HepG2 (cell line): ENCODE results near the gene ARL5A. TPM values are rescaled to one million over a fixed set of nuclear protein-coding genes. Genes with fewer than 3 reads are reported as not detected.

Experiments used
- CEBPG ChIP-seq: IDR thresholded peaks from 2 replicates; pipeline ENCODE4 v1.6.1; 2016
- GATAD2A ChIP-seq: IDR thresholded peaks from 2 replicates; pipeline ENCODE4 v1.6.1; 2016
- HDAC1 ChIP-seq: sonication (generic); formaldehyde crosslinking; IDR thresholded peaks from 2 replicates; pipeline ENCODE4 v1.5.1; 2020; ENCODE audit warnings: mild to moderate bottlenecking, missing genetic modification reagents
- HOXA3 ChIP-seq: sonication (generic); formaldehyde crosslinking; IDR thresholded peaks from 2 replicates; pipeline ENCODE4 v1.5.0; 2020; ENCODE audit warnings: missing genetic modification reagents
- MAF1 ChIP-seq: sonication (generic); formaldehyde crosslinking; IDR thresholded peaks from 2 replicates; pipeline ENCODE4 v1.5.0; 2020; ENCODE audit warnings: missing genetic modification reagents, borderline replicate concordance
- MAZ ChIP-seq, 2 experiments: sonication (generic) in 1 of 2; formaldehyde crosslinking in 1 of 2; IDR thresholded peaks; 2 replicates each; pipeline versions ENCODE4 v1.5.0 to v1.6.1; 2012 to 2020; ENCODE audit warnings: low read depth in 2 of 2, mild to moderate bottlenecking in 2 of 2, borderline replicate concordance in 1 of 2, improper control_type of control experiment in 1 of 2, low read length in 1 of 2, missing genetic modification reagents in 1 of 2, moderate library complexity in 1 of 2
- NBN ChIP-seq: fragments of 450-650 bp; conservative IDR thresholded peaks from 2 replicates; pipeline ENCODE4 v1.6.1; 2017
- PAWR ChIP-seq: sonication (generic); formaldehyde crosslinking; IDR thresholded peaks from 2 replicates; pipeline ENCODE4 v1.4.0; 2020; ENCODE audit warnings: missing genetic modification reagents, mild to moderate bottlenecking, borderline replicate concordance
- RARG ChIP-seq: sonication (generic); formaldehyde crosslinking; IDR thresholded peaks from 2 replicates; pipeline ENCODE4 v1.4.0; 2020; ENCODE audit warnings: low read depth, mild to moderate bottlenecking, missing genetic modification reagents
- SRF ChIP-seq: IDR thresholded peaks from 2 replicates; pipeline ENCODE4 v1.6.1; 2011; ENCODE audit warnings: mild to moderate bottlenecking, low read depth, low read length, moderate library complexity
- TCF12 ChIP-seq, 2 experiments: fragments of 450-650 bp in 1 of 2; sonication (generic) in 1 of 2; formaldehyde crosslinking in 1 of 2; IDR thresholded peaks; 2 replicates each; pipeline versions ENCODE4 v1.6.1 to v1.8.0; 2017 to 2022; ENCODE audit warnings: antibody characterized with exemption in 1 of 2, mild to moderate bottlenecking in 1 of 2, missing genetic modification reagents in 1 of 2, moderate library complexity in 1 of 2
- ZBTB21 ChIP-seq: sonication (generic); formaldehyde crosslinking; IDR thresholded peaks from 2 replicates; pipeline ENCODE4 v1.4.0; 2020; ENCODE audit warnings: missing genetic modification reagents
- ZFY ChIP-seq: sonication (generic); formaldehyde crosslinking; IDR thresholded peaks from 2 replicates; pipeline ENCODE4 v1.4.0; 2020; ENCODE audit warnings: missing genetic modification reagents
- ZNF160 ChIP-seq: sonication (generic); formaldehyde crosslinking; IDR thresholded peaks from 2 replicates; pipeline ENCODE4 v1.8.0; 2022; ENCODE audit warnings: mild to moderate bottlenecking, inconsistent platforms, missing genetic modification reagents
- ZNF20 ChIP-seq: sonication (generic); formaldehyde crosslinking; IDR thresholded peaks from 2 replicates; pipeline ENCODE4 v1.4.0; 2020; ENCODE audit warnings: mild to moderate bottlenecking, moderate library complexity, missing genetic modification reagents
- ZNF234 ChIP-seq: sonication (generic); formaldehyde crosslinking; conservative IDR thresholded peaks from 2 replicates; pipeline ENCODE4 v1.5.1; 2020; ENCODE audit warnings: mild to moderate bottlenecking, missing genetic modification reagents
- ZNF335 ChIP-seq: sonication (generic); formaldehyde crosslinking; IDR thresholded peaks from 2 replicates; pipeline ENCODE4 v1.4.0; 2020; ENCODE audit warnings: missing genetic modification reagents
- ZNF350 ChIP-seq: sonication (generic); formaldehyde crosslinking; IDR thresholded peaks from 2 replicates; pipeline ENCODE4 v1.4.0; 2020; ENCODE audit warnings: mild to moderate bottlenecking, low read depth, missing genetic modification reagents, borderline replicate concordance
- ZNF598 ChIP-seq: sonication (generic); formaldehyde crosslinking; IDR thresholded peaks from 2 replicates; pipeline ENCODE4 v1.5.1; 2020; ENCODE audit warnings: mild to moderate bottlenecking, missing genetic modification reagents, borderline replicate concordance
- ZNF7 ChIP-seq: IDR thresholded peaks from 2 replicates; pipeline ENCODE4 v1.6.1; 2016; ENCODE audit warnings: missing biosample characterization, missing genetic modification reagents
- ZNF768 ChIP-seq: sonication (generic); formaldehyde crosslinking; IDR thresholded peaks from 2 replicates; pipeline ENCODE4 v1.4.0; 2020; ENCODE audit warnings: missing genetic modification reagents
- ZNF775 ChIP-seq: sonication (generic); formaldehyde crosslinking; IDR thresholded peaks from 2 replicates; pipeline ENCODE4 v1.4.0; 2020; ENCODE audit warnings: missing genetic modification reagents, mild to moderate bottlenecking, moderate library complexity, borderline replicate concordance
- ZNF878 ChIP-seq: sonication (generic); formaldehyde crosslinking; IDR thresholded peaks from 2 replicates; pipeline ENCODE4 v1.8.1; 2023; ENCODE audit warnings: mild to moderate bottlenecking, missing genetic modification reagents, moderate library complexity
- polyA plus RNA-seq, 8 experiments: library from polyadenylated mRNA; depleted of rRNA in 3 of 8; stranded (reverse) in 7 of 8; unstranded in 1 of 8; fragments of >200 nt; fragmentation: Illumina TruSeq in 4 of 8; extraction: Trizol in 4 of 8; gene quantifications; 2 replicates each; pipeline versions ENCODE4 v1.2.1 to v1.2.3, GENCODE V29; 2011 to 2016; ENCODE audit warnings: low read depth in 4 of 8, missing spikeins in 1 of 8, mixed read lengths in 1 of 8; ENCODE audit not compliant: insufficient read depth in 1 of 8
- total RNA-seq, 5 experiments: library from RNA; depleted of rRNA; stranded (reverse); fragments of >200 nt; fragmentation: Illumina TruSeq; extraction: Trizol; gene quantifications; 2 replicates each; pipeline ENCODE4 v1.2.3, GENCODE V29; 2016; ENCODE audit warnings: low read depth in 1 of 5
- TF ChIP-seq, protein P1 (sequence below): sonication (generic); formaldehyde crosslinking; IDR thresholded peaks from 2 replicates; pipeline ENCODE4 v1.4.0; 2020; ENCODE audit warnings: missing genetic modification reagents, mild to moderate bottlenecking, borderline replicate concordance
- TF ChIP-seq, protein P2 (sequence below): sonication (generic); formaldehyde crosslinking; IDR thresholded peaks from 2 replicates; pipeline ENCODE4 v1.5.0; 2020; ENCODE audit warnings: missing genetic modification reagents
- TF ChIP-seq, protein P3 (sequence below): IDR thresholded peaks from 2 replicates; pipeline ENCODE4 v1.6.1; 2012; ENCODE audit warnings: low read depth, low read length, improper control_type of control experiment

Gene ARL5A
- total and polyA plus RNA-seq, 2 of the 13 experiments (the other 11 are each of a cell fraction or from before 2014, with no cell fraction given): 47.5 to 149 TPM

DNA sequence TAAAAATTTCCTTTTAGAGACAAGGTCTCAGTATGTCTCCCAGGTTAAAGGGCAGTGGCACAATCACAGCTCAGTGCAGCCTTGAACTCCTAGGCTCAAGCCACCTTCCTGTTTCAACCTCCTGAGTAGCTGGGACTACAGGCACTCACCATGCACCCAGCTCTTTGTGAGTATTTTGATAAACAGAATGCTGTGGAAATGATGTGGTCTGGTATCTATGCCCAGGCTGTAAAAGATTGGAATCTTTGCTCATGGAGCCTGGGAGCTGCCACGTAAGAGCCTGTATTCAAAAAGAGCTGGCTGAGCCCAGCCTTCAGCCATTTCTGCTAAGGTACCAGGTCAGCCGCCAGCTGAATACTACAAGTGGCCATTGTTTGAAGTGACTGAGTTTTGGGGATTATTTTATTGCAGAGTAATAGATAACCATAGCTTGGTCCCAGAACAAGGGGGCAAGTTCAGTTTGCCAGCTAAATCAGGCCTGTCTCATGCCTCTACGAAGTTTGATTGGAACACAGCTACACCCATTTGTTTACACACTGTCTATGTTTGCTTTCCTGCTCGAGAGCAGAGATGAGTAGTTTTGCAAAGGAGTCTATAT, 21.3 kb upstream of the ARL5A start (continued):
- TF ChIP-seq ZNF234 (CRISPR knock-in tag): no peak
- TF ChIP-seq SRF: no peak
- TF ChIP-seq ZNF335 (CRISPR knock-in tag): no peak
- TF ChIP-seq ZNF878 (CRISPR knock-in tag): no peak
- TF ChIP-seq, protein P1, sequence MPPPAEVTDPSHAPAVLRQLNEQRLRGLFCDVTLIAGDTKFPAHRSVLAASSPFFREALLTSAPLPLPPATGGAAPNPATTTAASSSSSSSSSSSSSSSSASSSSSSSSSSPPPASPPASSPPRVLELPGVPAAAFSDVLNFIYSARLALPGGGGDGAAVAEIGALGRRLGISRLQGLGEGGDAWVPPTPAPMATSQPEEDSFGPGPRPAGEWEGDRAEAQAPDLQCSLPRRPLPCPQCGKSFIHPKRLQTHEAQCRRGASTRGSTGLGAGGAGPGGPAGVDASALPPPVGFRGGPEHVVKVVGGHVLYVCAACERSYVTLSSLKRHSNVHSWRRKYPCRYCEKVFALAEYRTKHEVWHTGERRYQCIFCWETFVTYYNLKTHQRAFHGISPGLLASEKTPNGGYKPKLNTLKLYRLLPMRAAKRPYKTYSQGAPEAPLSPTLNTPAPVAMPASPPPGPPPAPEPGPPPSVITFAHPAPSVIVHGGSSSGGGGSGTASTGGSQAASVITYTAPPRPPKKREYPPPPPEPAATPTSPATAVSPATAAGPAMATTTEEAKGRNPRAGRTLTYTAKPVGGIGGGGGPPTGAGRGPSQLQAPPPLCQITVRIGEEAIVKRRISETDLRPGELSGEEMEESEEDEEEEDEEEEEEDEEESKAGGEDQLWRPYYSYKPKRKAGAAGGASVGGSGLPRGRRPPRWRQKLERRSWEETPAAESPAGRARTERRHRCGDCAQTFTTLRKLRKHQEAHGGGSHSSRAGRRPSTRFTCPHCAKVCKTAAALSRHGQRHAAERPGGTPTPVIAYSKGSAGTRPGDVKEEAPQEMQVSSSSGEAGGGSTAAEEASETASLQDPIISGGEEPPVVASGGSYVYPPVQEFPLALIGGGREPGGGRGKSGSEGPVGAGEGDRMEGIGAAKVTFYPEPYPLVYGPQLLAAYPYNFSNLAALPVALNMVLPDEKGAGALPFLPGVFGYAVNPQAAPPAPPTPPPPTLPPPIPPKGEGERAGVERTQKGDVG (CRISPR knock-in tag): no peak
- 0 out of 2 replicates have a peak, but pooled peaks have one; percentile 4 for TF ChIP-seq HOXA3 (CRISPR knock-in tag)
- TF ChIP-seq ZNF20 (CRISPR knock-in tag): no peak
- TF ChIP-seq CEBPG (CRISPR knock-in tag): 0 out of 2 replicates have a peak, but pooled peaks have one; percentile 6
- TF ChIP-seq ZNF160 (CRISPR knock-in tag): no peak
- TF ChIP-seq NBN: no peak
- TF ChIP-seq ZFY: peak; percentile 47; the same call in 1 of the 2 replicates
- TF ChIP-seq MAZ (IDR thresholded peaks at IDR 0.05; ENCODE audit: borderline replicate concordance, low read depth, low read length): no peak
- TF ChIP-seq MAZ (CRISPR knock-in tag; IDR thresholded peaks at IDR 0.05; ENCODE audit: low read depth): no peak
- TF ChIP-seq GATAD2A (CRISPR knock-in tag): peak; percentile 34; the same call in 1 of the 2 replicates
- TF ChIP-seq ZNF350 (CRISPR knock-in tag): peak; percentile 32; the same call in 1 of the 2 replicates
- no peak for TF ChIP-seq ZBTB21 (CRISPR knock-in tag)
- no peak for TF ChIP-seq TCF12 (IDR thresholded peaks at IDR 0.05)
- no peak for TF ChIP-seq TCF12 (CRISPR knock-in tag; IDR thresholded peaks at IDR 0.05)
- no peak for TF ChIP-seq ZNF598 (CRISPR knock-in tag)
- 0 out of 2 replicates have a peak, but pooled peaks have one; percentile 66 for TF ChIP-seq PAWR
- no peak for TF ChIP-seq ZNF7 (CRISPR knock-in tag)
- TF ChIP-seq MAF1: no peak
- no peak for TF ChIP-seq RARG (CRISPR knock-in tag)
- no peak for TF ChIP-seq ZNF775 (CRISPR knock-in tag)
- TF ChIP-seq, protein P2, sequence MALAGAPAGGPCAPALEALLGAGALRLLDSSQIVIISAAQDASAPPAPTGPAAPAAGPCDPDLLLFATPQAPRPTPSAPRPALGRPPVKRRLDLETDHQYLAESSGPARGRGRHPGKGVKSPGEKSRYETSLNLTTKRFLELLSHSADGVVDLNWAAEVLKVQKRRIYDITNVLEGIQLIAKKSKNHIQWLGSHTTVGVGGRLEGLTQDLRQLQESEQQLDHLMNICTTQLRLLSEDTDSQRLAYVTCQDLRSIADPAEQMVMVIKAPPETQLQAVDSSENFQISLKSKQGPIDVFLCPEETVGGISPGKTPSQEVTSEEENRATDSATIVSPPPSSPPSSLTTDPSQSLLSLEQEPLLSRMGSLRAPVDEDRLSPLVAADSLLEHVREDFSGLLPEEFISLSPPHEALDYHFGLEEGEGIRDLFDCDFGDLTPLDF (CRISPR knock-in tag): no peak
- no peak for TF ChIP-seq ZNF768 (CRISPR knock-in tag)
- TF ChIP-seq, protein P3, sequence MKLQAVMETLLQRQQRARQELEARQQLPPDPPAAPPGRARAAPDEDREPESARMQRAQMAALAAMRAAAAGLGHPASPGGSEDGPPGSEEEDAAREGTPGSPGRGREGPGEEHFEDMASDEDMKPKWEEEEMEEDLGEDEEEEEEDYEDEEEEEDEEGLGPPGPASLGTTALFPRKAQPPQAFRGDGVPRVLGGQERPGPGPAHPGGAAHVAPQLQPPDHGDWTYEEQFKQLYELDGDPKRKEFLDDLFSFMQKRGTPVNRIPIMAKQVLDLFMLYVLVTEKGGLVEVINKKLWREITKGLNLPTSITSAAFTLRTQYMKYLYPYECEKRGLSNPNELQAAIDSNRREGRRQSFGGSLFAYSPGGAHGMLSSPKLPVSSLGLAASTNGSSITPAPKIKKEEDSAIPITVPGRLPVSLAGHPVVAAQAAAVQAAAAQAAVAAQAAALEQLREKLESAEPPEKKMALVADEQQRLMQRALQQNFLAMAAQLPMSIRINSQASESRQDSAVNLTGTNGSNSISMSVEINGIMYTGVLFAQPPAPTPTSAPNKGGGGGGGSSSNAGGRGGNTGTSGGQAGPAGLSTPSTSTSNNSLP: 0 out of 2 replicates have a peak, but pooled peaks have one; percentile 17
- 0 out of 2 replicates have a peak, but pooled peaks have one; percentile 14 for TF ChIP-seq HDAC1 (CRISPR knock-in tag)
